WTC11 (cell line): ENCODE results near the gene ARHGAP10.

Experiments used
- SMAD3 ChIP-seq: sonication (generic); formaldehyde crosslinking; IDR thresholded peaks from 2 replicates; pipeline ENCODE4 v1.8.0; 2022; ENCODE audit warnings: missing genetic modification reagents, mild to moderate bottlenecking, borderline replicate concordance
- TF ChIP-seq, protein P1 (sequence below): fragments of 200-600 bp; IDR thresholded peaks from 2 replicates; pipeline ENCODE4 v1.8.0; 2022; ENCODE audit warnings: antibody characterized with exemption

DNA sequence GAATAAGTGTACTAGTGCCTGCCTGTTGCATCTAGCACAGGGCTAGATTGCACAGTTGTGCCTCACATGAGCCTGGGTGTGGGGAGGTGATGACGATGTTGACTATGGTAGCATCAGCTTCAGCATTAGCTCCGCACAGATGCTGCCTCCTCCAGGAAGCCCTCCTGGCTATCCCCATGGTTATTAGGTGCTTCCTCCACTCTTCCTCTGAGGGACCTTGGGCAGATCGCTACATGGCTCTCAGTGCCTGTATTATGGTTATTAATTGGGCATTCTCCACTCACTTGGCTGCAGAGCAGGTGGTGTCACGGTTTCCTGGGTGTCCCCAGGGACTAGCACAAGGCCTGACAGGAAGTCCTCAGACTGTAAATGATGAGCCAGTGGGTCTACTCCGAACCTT is 325.6 kb downstream of the ARHGAP10 start:
- TF ChIP-seq, protein P1, sequence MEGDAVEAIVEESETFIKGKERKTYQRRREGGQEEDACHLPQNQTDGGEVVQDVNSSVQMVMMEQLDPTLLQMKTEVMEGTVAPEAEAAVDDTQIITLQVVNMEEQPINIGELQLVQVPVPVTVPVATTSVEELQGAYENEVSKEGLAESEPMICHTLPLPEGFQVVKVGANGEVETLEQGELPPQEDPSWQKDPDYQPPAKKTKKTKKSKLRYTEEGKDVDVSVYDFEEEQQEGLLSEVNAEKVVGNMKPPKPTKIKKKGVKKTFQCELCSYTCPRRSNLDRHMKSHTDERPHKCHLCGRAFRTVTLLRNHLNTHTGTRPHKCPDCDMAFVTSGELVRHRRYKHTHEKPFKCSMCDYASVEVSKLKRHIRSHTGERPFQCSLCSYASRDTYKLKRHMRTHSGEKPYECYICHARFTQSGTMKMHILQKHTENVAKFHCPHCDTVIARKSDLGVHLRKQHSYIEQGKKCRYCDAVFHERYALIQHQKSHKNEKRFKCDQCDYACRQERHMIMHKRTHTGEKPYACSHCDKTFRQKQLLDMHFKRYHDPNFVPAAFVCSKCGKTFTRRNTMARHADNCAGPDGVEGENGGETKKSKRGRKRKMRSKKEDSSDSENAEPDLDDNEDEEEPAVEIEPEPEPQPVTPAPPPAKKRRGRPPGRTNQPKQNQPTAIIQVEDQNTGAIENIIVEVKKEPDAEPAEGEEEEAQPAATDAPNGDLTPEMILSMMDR = no peak
- TF ChIP-seq SMAD3 (CRISPR knock-in tag) = no peak
